Activated T-cell treated with anti-CD3 and anti-CD28 coated beads, Interleukin-2, amount 50 U/mL, for 72 hours (primary cell): Measurements from ENCODE around the gene UBE2C. TPM values are rescaled to one million over a fixed set of nuclear protein-coding genes. Genes with fewer than 3 reads are reported as not detected.

Source experiments
- ATAC-seq, 2 donors: fragments of 150-1000 bp; cut with Tn5 transposase; replicated peaks in 1 of 2; 2 replicates each; pipeline ENCODE4 v1.10.0; 2021; ENCODE audit warnings: moderate library complexity in 2 of 2, mild to moderate bottlenecking in 1 of 2
- DNase-seq, 2 donors: peaks; one replicate each; pipeline ENCODE4 v3.0.0; 2021 to 2022; ENCODE audit warnings: mixed read lengths in 1 of 2
- H3K27ac Mint-ChIP-seq: one replicate; pipeline ENCODE4 v1.8.0; 2022; ENCODE audit warnings: mild to moderate bottlenecking, moderate library complexity, mixed read lengths
- H3K27me3 Mint-ChIP-seq: one replicate; pipeline ENCODE4 v1.8.0; 2022; ENCODE audit warnings: low read depth, mixed read lengths
- H3K36me3 Mint-ChIP-seq, 2 donors: one replicate each; pipeline ENCODE4 v1.8.0; 2022; ENCODE audit warnings: mixed read lengths in 2 of 2, mild to moderate bottlenecking in 1 of 2; ENCODE audit not compliant: insufficient read depth in 2 of 2
- H3K4me1 Mint-ChIP-seq: one replicate; pipeline ENCODE4 v1.8.0; 2022; ENCODE audit warnings: low read depth, mixed read lengths
- H3K4me3 Mint-ChIP-seq, 2 donors: one replicate each; pipeline ENCODE4 v1.8.0; 2022; ENCODE audit warnings: mild to moderate bottlenecking in 2 of 2, mixed read lengths in 2 of 2, moderate library complexity in 2 of 2
- H3K9me3 Mint-ChIP-seq, 2 donors: one replicate each; pipeline ENCODE4 v1.8.0; 2022; ENCODE audit warnings: mixed read lengths in 2 of 2
- total RNA-seq, 2 donors: library from RNA; stranded (reverse); gene quantifications; one replicate each; pipeline ENCODE4 v1.2.3, GENCODE V29; 2022

The UBE2C gene
- total RNA-seq, 2 donors from 2014 or later: 171 to 197 TPM

GRCh38 chr20:45843506-45843905 lies 31.1 kb downstream of the UBE2C start:
- no peaks in the 10 kb centered on the region for H3K9me3 Mint-ChIP-seq
- H3K4me1 Mint-ChIP-seq: no peaks in the 10 kb centered on the region
- H3K4me3 Mint-ChIP-seq: no peak overlapping the region
- DNase-seq (no peak), ATAC-seq (no peak)
- no peak overlapping the region for H3K27ac Mint-ChIP-seq
- no peaks in the 10 kb centered on the region for H3K27me3 Mint-ChIP-seq
- H3K36me3 Mint-ChIP-seq: peaks cover 2 to 8% of the 10 kb centered on the region in 2 donors

DNA sequence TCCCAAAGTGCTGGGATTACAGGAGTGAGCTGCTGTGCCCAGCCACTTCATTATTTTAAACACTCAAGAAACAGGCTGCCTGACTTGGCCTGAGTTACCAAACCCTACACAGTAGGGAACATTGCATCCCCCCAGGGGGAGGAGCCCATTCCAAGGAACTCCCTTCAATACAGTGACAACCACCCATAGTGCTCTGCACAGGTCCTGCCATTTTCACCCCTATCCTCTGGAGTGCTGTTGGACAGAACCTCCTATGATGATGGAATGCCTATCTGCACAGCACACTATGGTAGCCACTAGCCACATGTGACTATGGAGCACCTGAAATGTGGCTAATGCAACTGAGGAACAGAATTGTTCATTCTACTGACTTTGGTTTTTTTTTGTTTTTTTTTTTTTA lies 33.0 kb downstream of the UBE2C start:
- no peak overlapping the region for H3K4me3 Mint-ChIP-seq
- ATAC-seq: no peak
- H3K27ac Mint-ChIP-seq: no peak overlapping the region
- H3K27me3 Mint-ChIP-seq: no peaks in the 10 kb centered on the region
- DNase-seq: no peak
- peaks cover 2 to 8% of the 10 kb centered on the region in 2 donors for H3K36me3 Mint-ChIP-seq
- no peaks in the 10 kb centered on the region for H3K4me1 Mint-ChIP-seq
- H3K9me3 Mint-ChIP-seq: no peaks in the 10 kb centered on the region

- Mint-ChIP-seq H3K36me3 (peaks cover 3 to 9% of the 10 kb centered on the region in 2 donors), H3K9me3 (no peaks in the 10 kb centered on the region), H3K4me1 (no peaks in the 10 kb centered on the region), H3K27me3 (no peaks in the 10 kb centered on the region), H3K27ac (no peak overlapping the region), H3K4me3 (no peak overlapping the region)
- ATAC-seq (no peak), DNase-seq (no peak)
Observed at GRCh38 chr20:45848421-45848820, 36.0 kb downstream of the UBE2C start.

GRCh38 chr20:45848969-45849582 lies 36.6 kb downstream of the UBE2C start:
- Mint-ChIP-seq H3K27ac (no peak overlapping the region), H3K9me3 (no peaks in the 10 kb centered on the region), H3K4me1 (no peaks in the 10 kb centered on the region), H3K27me3 (no peaks in the 10 kb centered on the region), H3K36me3 (peaks cover 3 to 8% of the 10 kb centered on the region in 2 donors), H3K4me3 (no peak overlapping the region)
- ATAC-seq (no peak), DNase-seq (no peak)

DNA sequence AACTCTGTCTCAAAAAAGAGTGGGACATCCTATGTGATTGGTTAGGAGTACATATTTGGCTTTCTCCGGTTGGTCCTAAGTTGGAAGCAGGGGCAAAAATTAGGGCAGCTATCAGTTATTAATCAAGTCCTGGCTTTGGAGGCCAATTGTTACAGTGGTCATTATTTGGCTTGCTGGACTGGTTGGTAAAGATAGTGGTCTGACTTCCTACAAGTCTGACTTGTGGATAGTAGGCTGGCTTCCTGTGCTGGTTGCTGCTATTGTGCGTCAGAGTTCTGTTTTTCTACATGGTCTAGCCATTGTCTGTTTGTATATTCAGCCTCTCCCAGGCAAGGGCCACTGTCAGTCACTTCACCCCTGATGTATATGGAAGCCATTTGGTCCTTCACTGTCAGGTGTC lies 37.8 kb downstream of the UBE2C start:
- Mint-ChIP-seq H3K27me3 (no peaks in the 10 kb centered on the region), H3K27ac (no peak overlapping the region), H3K4me1 (peaks cover 9% of the 10 kb centered on the region), H3K4me3 (no peak overlapping the region), H3K36me3 (peaks cover 3 to 6% of the 10 kb centered on the region in 2 donors), H3K9me3 (no peaks in the 10 kb centered on the region)
- DNase-seq (no peak), ATAC-seq (no peak)

- Mint-ChIP-seq H3K9me3 (no peaks in the 10 kb centered on the region), H3K27ac (no peak overlapping the region), H3K4me1 (peaks cover 14% of the 10 kb centered on the region), H3K27me3 (no peaks in the 10 kb centered on the region), H3K4me3 (no peak overlapping the region), H3K36me3 (peaks cover 3 to 6% of the 10 kb centered on the region in 2 donors)
- ATAC-seq (no peak), DNase-seq (no peak)
Observed at GRCh38 chr20:45850926-45851325, 38.5 kb downstream of the UBE2C start.

DNA sequence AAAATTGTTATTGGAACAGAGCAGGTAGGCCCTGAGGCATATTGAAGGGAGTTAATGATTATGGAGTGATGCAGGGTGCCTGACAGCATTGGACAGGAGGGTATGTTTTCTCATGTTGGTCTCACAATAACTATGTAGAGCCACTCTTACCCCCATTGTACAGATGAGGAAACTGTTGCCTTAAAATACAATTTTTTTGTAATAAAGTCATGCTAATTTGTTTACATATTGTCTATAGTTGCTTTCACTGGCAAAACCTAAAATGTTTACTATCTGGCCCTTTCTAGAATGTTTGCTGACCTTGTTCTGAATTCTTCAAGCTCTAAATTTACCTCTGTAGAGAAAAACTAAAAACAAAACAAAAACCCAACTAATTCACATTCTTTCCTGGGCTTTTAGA lies 39.1 kb downstream of the UBE2C start:
- DNase-seq (no peak), ATAC-seq (no peak)
- no peaks in the 10 kb centered on the region for H3K27me3 Mint-ChIP-seq
- no peak overlapping the region for H3K27ac Mint-ChIP-seq
- peaks cover 3 to 6% of the 10 kb centered on the region in 2 donors for H3K36me3 Mint-ChIP-seq
- no peaks in the 10 kb centered on the region for H3K9me3 Mint-ChIP-seq
- no peak overlapping the region for H3K4me3 Mint-ChIP-seq
- H3K4me1 Mint-ChIP-seq: peaks cover 20% of the 10 kb centered on the region

DNA sequence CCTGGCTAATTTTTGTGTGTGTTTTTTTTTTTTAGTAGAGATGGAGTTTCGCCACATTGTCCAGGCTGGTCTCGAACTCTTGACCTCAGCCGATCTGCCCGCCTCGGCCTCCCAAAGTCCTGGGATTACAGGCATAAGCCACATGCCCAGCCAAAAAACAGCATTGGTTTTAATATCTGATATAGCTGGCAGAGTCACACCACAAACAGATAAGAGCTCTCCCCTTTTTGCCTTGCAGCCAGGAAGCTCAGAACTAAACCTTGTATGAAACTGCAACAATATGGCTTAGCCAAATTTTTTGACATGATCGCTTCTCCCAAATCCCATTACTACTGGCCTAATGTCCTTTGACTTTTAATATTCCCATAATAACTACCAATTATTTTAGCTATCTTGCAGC lies 39.9 kb downstream of the UBE2C start:
- Mint-ChIP-seq H3K4me3 (no peak overlapping the region), H3K27me3 (no peaks in the 10 kb centered on the region), H3K36me3 (peaks cover 3 to 6% of the 10 kb centered on the region in 2 donors), H3K4me1 (peaks cover 23% of the 10 kb centered on the region), H3K27ac (no peak overlapping the region), H3K9me3 (no peaks in the 10 kb centered on the region)
- DNase-seq: no peak
- no peak for ATAC-seq

- Mint-ChIP-seq H3K4me1 (peaks cover 33% of the 10 kb centered on the region), H3K36me3 (peaks cover 3 to 6% of the 10 kb centered on the region in 2 donors), H3K27me3 (no peaks in the 10 kb centered on the region), H3K4me3 (no peak overlapping the region), H3K27ac (no peak overlapping the region), H3K9me3 (no peaks in the 10 kb centered on the region)
- DNase-seq: no peak
- no peak for ATAC-seq
Observed at GRCh38 chr20:45853484-45853883, 41.0 kb downstream of the UBE2C start.

- no peaks in the 10 kb centered on the region for H3K27me3 Mint-ChIP-seq
- H3K4me3 Mint-ChIP-seq: peak within 1 kb of the TSS; percentile 95 to 98
- peak; percentile 94 to 97 for DNase-seq
- peak; percentile 97 for ATAC-seq
- H3K9me3 Mint-ChIP-seq: no peaks in the 10 kb centered on the region
- peaks cover under 1 to 2% of the 10 kb centered on the region in 2 donors for H3K36me3 Mint-ChIP-seq
- H3K27ac Mint-ChIP-seq: peak within 1 kb of the TSS; percentile 97
- peaks cover 60% of the 10 kb centered on the region for H3K4me1 Mint-ChIP-seq
Observed at GRCh38 chr20:45857114-45857881, 44.9 kb downstream of the UBE2C start, which contains the start of the genes ACOT8 and ZSWIM3. ACOT8 (minus strand) TSS chr20:45857392; CDS start chr20:45857315, 77 bp downstream. ZSWIM3 (plus strand) TSS chr20:45857614; CDS start chr20:45857826, 212 bp downstream.

DNA sequence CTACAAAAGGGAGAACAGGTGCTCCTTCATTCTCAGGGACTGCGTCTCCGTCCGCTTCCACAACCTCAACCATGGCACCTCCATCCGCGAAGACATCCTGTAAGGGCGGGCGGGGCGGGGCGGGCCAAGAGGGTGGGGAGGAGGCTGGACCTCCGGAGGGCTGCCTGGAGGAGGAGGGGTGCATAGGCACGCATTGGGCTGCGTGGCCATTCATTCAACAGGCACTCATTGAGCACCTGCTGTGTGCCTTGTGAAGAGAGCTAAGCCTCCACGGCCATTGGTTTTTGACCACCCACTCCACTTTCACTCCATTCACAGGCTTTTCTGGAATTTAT lies 45.4 kb downstream of the UBE2C start:
- DNase-seq (peak; percentile 51 to 54), ATAC-seq (peak; percentile 40 to 47)
- peaks cover 60% of the 10 kb centered on the region for H3K4me1 Mint-ChIP-seq
- no peaks in the 10 kb centered on the region for H3K27me3 Mint-ChIP-seq
- peak overlapping the region; percentile 97 for H3K27ac Mint-ChIP-seq
- no peaks in the 10 kb centered on the region for H3K9me3 Mint-ChIP-seq
- H3K4me3 Mint-ChIP-seq: peak overlapping the region; percentile 95 to 98
- peaks cover 0 to 2% of the 10 kb centered on the region in 2 donors for H3K36me3 Mint-ChIP-seq

GRCh38 chr20:45859916-45860315 lies 47.5 kb downstream of the UBE2C start:
- ATAC-seq: no peak
- Mint-ChIP-seq H3K36me3 (peaks cover 0 to 2% of the 10 kb centered on the region in 2 donors), H3K4me1 (peaks cover 54% of the 10 kb centered on the region), H3K9me3 (no peaks in the 10 kb centered on the region), H3K27me3 (no peaks in the 10 kb centered on the region), H3K27ac (no peak overlapping the region), H3K4me3 (no peak overlapping the region)
- no peak for DNase-seq

- DNase-seq: no peak
- H3K4me3 Mint-ChIP-seq: no peak overlapping the region
- H3K36me3 Mint-ChIP-seq: peaks cover 0 to 2% of the 10 kb centered on the region in 2 donors
- ATAC-seq: no peak
- no peaks in the 10 kb centered on the region for H3K9me3 Mint-ChIP-seq
- H3K27me3 Mint-ChIP-seq: no peaks in the 10 kb centered on the region
- H3K27ac Mint-ChIP-seq: no peak overlapping the region
- peaks cover 49% of the 10 kb centered on the region for H3K4me1 Mint-ChIP-seq
Observed at GRCh38 chr20:45860560-45861220, 48.2 kb downstream of the UBE2C start.
